Raji (cell line): Measurements from ENCODE around the gene DR1.

ENCODE experiments used
- POLR2A ChIP-seq: IDR thresholded peaks from 2 replicates; pipeline ENCODE4 v1.6.1; 2011; ENCODE audit warnings: low read depth, low read length, control low read depth; ENCODE audit not compliant: insufficient read depth

Gene DR1

DNA sequence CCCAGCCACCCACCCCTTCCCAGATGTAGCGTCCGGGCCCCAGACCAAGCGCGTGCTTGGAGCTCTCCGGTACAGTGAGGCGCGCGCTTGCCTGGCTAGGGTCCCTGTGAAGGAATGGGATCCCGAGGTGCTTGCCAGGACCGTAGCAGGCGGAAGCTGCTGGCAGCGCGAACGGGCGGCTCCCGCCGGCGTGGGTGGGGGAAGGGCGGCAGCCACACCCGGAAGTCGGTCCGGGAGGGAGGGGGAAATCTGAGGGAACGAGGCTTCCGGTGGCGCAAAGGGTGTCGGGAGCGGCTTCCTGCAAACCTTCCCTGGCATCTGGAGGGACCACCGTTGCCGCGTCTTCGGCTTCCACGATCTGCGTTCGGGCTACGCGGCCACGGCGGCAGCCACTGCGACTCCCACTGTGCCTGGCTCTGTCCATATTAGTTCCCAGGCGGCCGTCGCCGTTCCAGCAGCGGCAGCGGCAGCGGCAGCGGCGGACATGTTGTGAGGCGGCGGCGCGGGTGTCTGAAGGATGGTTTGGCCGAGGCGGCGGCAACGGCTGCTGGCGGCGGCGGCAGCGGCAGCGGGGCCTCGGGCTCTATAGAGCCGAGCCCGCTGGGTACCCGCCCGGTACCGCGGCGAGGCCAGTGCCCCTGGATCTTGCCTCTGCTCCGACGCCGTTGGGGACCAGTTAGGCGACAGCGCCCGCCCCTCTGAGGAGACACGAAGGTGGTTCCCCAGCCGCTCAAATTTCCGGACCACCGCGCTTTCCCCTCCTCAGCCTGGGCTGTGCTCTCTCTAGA, at the start of gene DR1:
Gene DR1, plus strand, starts transcription at position 275 of the 788 bp plus-strand sequence. CDS start 739 bp downstream, outside the sequence.
- peak; percentile 98 for TF ChIP-seq POLR2A

DNA sequence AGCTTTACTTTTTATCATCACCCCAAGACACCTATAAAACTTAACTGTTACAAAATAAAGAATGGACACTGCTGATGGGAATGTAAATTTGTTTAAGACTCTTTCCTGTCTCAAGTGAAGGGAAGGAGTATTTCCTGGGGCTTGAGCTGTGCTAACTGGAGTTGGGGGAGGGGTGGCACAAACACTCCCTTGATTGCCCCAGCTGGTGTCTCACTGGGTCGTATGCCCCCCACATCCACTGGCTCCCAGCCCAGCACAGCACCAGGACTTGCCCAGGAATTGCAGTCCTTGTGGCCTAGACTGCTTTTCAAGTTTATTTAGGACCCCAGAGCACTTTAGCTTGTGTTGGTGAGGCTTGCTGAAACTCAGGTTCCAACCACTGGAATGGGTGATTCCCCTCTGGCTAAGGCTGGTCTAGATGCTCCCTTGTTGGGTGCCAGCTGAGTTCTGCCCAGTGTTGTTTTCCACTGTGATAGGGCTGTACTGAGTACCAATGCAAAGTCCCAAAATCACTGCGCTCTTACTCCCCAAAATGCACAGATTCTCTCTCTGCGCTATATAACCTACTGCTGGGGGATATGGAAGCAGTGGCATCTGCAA, 49.1 kb upstream of the DR1 start:
- no peak for TF ChIP-seq POLR2A

DNA sequence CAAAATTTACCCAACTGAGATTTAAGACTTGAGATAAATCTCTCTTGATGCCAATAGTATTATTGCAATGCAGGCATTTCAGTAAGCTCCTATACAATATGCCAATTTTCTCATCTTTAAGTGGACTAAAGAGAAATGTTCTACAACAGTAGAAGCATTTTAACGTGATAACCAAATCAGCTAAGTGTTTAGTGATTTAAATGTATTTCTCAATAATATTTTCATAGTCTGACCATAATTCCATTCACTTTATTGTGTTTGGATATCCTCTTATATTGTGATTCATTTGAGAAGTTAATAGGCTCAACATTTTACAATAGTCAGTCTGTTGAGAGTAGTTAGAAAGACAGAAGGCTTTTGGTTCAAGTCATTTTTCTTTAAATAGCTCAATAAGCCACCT, 44.6 kb upstream of the DR1 start:
- no peak for TF ChIP-seq POLR2A

DNA sequence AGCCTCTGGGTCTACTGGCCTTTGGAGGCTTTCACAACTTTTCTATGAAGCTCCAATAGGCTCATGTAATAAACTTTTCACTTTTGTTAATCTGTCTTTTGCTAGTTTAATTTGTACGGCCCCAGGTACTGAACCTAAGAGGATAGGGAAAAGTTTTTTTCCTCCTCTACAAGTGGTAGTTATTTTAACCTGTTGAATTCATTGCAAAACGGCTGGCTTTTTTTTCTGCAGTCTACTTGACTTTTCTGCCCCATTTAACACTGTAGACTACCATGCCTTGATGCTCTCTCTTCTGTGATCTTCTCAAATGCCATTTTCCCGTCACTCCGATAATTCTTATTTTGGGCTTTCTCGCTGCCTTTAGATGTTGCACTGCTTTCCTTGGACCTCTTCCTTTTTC, 43.6 kb upstream of the DR1 start:
- no peak for TF ChIP-seq POLR2A

DNA sequence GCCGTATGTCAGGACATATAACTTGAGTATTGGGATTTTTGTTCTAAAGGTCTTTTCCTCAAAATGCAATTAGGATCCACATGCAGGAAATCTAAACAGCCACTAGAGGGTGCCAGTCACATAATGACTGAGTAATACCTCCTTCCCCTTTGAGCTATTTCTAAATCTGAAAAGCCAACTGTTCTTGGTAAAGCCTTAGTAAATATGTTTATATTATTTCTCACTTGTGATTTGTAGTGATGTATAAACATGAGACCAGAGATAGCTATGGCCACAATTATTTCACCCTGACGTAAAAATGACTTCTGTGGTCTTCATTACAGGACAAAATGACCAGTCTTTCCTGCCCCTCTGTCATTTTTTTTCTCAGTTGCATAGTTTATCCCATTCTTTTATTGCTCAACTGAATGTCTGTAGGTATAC, 41.0 kb upstream of the DR1 start:
- TF ChIP-seq POLR2A = no peak

DNA sequence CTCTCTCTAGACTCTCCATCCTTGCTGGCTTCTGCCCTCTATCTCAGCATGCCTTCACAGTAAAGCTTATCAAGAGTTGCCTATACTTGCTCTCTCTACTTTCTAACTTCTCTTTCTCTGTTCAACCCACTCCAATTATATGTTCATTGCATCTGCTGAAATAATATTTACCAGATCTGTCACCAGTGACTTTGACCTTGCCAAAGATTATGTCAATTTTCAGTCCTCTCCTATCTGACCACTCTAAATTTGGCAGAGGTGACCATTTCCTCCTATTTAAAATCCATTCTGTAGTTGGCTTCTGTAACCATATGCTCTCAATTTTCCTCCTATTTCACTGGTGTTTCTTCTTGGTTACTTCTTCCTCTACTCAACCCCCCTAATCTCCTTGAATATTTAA, 38.8 kb upstream of the DR1 start:
- no peak for TF ChIP-seq POLR2A

DNA sequence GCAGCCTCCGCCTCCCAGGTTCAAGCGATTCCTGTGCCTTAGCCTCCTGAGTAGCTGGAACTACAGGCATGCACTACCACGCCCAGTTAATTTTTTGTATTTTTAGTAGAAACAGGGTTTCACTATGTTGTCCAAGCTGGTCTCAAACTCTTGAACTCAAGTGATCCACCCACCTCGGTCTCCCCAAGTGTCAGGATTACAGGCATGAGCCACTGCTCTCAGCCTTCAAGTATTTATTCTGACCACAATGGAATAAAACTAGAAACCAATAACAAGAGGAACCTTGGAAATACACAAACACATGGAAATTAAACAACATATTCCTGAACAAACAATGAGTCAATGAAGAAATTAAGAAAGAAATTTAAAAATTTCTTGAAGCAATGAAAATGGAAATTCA, 32.7 kb upstream of the DR1 start:
- TF ChIP-seq POLR2A = no peak

DNA sequence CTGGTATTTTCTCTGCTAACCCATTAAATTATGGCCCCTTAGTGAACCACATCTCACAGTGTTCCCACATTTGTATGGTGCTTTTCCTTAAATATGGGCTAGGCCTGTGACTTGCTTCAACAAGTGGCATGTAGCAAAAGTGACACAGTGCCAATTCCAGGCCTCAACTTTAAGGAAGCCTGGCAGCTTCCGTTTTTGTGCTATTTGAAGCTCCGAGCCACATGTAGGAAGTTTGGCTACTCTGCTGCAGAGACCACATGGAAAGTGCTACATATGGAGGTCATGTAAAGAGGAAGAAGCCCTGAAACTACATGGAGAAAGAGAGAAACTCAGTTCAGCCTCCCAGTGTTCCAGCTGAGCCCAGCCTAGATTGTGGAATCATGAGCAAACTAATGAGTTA, 28.5 kb upstream of the DR1 start:
- TF ChIP-seq POLR2A = no peak

DNA sequence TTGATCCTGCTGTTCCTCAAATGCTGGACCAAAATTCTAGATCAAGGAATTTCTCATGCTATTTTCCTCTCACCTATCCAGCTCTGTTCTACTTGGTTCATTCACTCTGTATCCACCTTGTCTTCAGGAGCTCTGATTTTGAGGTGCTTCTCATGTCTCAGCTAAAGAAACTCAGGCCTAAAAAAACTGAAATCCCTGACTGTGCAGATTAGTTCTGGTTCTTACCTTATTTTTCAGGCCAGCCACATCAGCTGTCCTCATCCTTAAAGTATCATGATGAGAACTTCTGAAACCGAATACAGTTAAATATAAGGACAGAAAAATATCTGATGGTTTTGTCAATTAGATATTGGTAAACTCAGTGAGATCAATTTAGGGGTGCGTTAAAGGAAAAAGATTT, 27.8 kb upstream of the DR1 start:
- TF ChIP-seq POLR2A = no peak

DNA sequence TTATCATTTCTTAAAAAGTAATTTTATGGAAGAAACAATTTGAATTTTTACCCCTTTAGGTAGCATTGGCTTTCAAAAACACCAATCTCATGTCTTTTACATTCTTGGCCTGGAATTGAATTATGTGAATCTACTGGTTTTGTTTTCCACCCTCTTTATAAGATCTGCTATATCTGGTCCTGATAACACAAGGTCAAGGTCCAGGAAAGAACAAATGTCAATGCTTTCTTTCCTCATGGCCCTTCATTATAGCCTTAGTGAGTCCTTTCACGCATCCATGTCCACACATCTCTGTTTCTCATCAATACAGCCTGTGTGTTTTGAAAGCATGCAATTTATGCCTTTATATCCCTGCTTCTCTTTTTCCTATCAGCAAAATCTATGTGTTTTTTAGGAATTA, 24.0 kb upstream of the DR1 start:
- no peak for TF ChIP-seq POLR2A

DNA sequence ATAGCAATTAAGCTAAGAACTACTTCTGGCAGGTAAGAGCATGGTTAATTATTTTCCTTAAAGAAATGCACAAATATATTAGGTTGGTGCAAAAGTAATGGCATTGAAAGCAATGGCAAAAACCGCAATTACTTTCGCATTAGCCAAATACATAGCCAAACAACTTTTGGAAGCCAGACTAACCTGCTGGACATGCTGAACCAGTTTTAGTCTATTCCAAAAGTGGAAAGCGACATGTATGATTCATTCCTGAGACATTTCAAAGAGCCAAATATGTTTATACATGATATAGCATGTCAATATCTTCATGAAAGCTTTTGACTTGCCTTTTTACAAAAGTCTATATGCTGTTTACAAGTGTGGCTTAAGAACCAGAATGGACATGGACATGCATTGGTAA, 23.4 kb upstream of the DR1 start:
- no peak for TF ChIP-seq POLR2A

DNA sequence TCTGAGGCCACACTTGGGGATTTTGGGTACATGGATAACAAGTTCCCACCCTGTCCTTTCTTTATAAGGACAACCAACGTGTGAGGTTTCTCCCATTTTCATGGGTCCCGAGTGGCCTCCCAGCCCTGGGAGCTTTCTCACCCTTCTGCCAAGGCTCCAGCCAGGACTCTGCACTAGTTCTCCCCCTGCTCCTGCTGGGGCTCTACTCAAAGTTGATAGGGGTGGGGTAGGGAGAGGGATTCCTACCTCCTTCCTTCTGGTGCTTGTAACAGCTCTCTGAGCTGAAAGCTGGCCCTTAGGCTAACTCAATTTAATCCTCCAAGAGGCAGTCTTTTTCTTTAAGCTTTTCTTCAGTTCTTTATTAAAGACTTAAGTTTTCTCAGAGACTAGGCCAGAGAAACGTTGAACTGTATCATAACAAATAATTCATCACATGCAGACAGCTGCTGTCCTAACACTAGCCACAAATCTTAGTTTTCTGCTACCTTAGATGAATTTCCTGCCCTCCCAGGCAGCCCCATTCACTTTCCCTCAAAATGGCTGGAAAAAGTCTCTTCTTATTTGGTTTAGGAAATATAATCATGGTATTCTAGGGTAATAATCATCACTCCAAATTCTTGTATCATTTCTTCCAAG, 22.4 kb upstream of the DR1 start:
- no peak for TF ChIP-seq POLR2A

DNA sequence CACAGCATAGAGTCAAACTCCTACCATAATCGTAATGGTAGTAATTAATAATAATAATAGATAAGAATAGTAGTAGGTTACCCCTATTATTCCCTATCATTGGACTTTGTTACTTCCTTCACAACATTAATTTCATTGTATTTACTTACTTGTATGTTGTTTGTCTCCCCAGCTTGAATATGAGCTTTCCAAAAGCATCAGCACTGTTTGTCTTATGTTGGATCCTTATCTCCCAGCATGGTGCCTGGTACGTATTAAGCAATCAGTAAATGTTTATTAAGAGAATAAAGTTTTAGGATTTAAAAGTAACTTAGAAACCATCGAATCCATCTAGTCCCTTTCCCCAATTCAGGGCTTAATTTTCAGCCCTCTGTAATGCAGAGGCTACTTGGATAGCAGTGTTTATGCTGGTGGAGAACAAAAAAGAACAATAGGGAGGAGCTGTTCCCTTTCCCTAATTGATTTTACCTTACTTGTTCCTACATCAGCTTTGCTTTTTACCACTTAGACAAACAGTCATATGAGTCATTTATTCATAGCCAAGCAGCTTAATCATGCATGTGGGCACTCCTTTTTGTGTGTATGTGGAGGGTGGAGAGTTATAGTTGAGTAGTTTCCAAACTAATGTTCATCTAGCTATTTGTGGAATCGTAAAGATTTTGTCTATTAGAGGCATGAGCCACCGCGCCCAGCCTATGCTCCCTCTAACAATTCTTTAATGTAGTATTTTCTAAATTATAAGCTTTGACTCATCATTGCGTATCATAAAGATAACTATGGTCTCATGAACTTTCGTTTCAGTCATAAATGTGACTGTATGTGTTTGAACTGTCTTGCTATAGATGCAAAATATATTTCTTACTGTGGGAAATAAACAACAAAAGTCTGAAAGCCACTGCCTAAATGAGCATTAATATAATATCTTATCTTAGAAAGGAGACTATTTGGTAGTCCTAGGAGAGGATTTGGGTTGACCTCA, 20.9 kb upstream of the DR1 start:
- no peak for TF ChIP-seq POLR2A

DNA sequence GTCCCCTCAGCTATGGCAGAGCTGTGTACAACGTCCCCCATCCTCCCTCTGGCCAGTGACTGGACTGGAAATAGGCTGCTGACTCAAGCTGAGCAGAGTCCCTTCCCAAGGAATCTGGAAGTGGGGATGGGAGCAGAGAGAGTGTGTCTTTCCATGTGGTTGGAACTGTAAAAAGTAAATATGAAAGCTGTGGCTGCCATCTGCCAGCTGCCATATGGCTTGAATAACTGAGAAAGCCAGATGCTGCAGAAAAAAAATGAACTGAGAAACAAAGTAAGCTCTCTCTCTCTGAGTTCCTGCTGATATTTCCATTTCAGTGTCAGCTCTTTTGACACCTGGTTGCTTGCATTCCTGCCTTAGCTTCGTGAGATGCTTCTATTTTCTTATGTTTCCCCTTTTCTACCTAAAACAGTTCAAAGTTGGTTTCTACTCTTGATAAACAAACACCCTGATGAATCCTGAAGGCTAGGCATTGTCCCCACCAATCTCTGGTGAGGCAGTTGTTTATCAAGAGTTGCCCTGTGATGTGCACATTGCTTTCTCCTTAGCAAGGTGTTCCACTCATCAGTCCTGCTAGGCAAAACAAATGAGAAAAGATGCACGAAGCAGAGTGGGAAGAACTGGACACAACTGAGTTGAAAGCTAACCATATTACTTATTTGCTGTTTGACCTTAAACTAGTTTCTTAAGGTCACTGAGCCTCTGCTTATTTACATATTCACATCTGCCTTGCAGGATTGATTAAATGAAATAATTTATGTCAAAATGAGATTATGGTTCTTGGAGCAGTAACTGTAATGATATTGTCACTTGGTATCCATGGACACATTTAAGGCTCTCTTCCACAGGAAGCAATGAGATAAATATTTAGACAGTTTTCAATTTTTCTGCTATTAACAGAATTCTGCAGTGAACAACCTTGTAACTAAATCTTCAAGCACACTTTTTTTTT, 16.6 kb upstream of the DR1 start:
- no peak for TF ChIP-seq POLR2A
